Effector memory CD4-positive, alpha-beta T cell (primary cell): ENCODE results near the gene MRPL34.

ENCODE experiments used
- DNase-seq, 3 donors: peaks; one replicate each; pipeline ENCODE4 v3.0.0-alpha.2; 2020
- H3K27ac ChIP-seq: 2 replicates; pipeline ENCODE4 v1.7.0; 2013; ENCODE audit warnings: mild to moderate bottlenecking, low read length, moderate library complexity; ENCODE audit not compliant: insufficient read depth, poor library complexity, severe bottlenecking
- H3K27me3 ChIP-seq: replicated peaks from 2 replicates; pipeline ENCODE4 v1.7.0; 2013; ENCODE audit warnings: mild to moderate bottlenecking, low read length; ENCODE audit not compliant: insufficient read depth, control insufficient read depth, poor library complexity, severe bottlenecking
- H3K36me3 ChIP-seq: 2 replicates; pipeline ENCODE4 v1.7.0; 2013; ENCODE audit warnings: mild to moderate bottlenecking, low read length, moderate library complexity; ENCODE audit not compliant: control insufficient read depth, insufficient read depth
- H3K4me1 ChIP-seq: 2 replicates; pipeline ENCODE4 v1.7.0; 2013; ENCODE audit warnings: low read length, mild to moderate bottlenecking; ENCODE audit not compliant: control insufficient read depth, insufficient read depth, poor library complexity, severe bottlenecking
- H3K4me3 ChIP-seq: 2 replicates; pipeline ENCODE4 v1.7.0; 2013; ENCODE audit warnings: low read length, low read depth, mild to moderate bottlenecking; ENCODE audit not compliant: insufficient read depth, poor library complexity, severe bottlenecking
- H3K9me3 ChIP-seq: 2 replicates; pipeline ENCODE4 v1.7.0; 2013; ENCODE audit warnings: mild to moderate bottlenecking, low read length, moderate library complexity; ENCODE audit not compliant: control insufficient read depth

MRPL34 gene

DNA sequence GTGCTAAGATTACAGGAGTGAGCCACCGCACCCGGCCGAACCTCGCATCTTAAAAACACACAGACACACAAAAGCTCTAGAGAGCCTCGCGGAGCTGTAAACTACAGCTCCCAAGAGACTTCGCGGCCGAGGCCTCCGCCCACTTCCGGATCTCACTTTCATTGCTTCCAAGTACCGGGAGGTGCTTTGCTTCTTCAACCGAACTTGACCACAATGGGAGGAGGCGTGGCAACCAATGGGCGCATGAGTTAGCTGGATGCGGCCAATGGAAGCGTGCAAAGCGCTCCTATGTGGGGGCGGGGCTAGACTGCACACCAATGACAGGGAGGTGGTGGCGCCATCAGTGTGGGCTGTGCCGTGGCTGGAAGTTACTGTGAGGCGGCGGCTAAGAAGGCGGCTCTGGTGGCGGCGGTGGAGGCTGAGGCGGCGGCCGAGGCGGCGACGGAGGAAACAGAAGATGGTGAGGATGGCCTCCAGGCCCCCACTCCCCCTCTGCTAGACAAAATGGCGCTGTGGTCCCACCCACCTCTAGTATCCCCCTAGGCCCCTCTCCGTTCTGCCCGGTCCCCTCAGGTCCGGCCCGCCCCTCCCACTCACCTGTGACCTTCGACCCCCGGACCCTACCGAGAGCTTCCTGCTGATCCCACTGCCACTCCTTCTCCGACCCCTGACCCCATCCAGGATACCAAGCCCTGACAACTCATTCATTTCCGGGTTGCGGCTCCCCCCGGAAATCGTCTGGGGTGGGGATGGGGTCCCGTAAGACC is 3.7 kb downstream of the MRPL34 start, which contains the start of gene DDA1:
Gene DDA1 (plus strand): TSS at position 366 of the 767 bp plus-strand sequence. CDS start 92 bp downstream, at position 458.
- peak within 1 kb of the TSS; percentile 83 for H3K27ac ChIP-seq
- H3K4me3 ChIP-seq = peak within 1 kb of the TSS; percentile 76
- peaks cover 16% of the 10 kb centered on the region for H3K36me3 ChIP-seq
- H3K4me1 ChIP-seq = peaks cover 28% of the 10 kb centered on the region
- peak; percentile 99 to 100 (median 99) for DNase-seq
- H3K27me3 ChIP-seq = no peaks in the 10 kb centered on the region
- no peaks in the 10 kb centered on the region for H3K9me3 ChIP-seq

DNA sequence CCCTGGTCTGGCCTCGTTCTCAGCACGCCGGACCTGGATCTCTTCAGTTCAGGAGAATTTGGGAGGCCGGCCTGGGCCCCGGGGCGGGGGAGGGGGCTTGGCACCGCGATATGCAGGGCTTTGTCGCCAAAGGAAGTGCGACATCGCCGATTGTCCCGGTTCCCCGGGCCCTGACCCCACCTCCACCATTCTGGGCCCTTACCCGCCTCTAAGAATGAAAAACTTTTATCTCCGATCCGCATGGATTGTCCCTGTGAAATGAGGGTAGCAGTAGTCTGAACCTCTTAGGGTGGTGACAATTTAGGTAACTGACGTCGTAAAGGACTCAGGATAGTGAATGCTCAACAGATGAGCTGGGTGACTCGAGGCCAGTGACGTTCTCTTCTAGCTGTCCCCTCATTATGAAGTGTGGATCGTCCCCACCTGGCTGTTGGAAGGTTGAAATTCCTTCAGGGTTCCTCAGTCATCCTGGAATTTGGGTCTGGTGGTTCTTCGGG is 4.3 kb downstream of the MRPL34 start:
- Histone ChIP-seq H3K27me3 (no peaks in the 10 kb centered on the region), H3K9me3 (no peaks in the 10 kb centered on the region), H3K27ac (peak overlapping the region; percentile 83), H3K36me3 (peaks cover 21% of the 10 kb centered on the region), H3K4me1 (peaks cover 26% of the 10 kb centered on the region), H3K4me3 (peak overlapping the region; percentile 76)
- DNase-seq = peak in 1 of 3 donors; percentile 16

DNA sequence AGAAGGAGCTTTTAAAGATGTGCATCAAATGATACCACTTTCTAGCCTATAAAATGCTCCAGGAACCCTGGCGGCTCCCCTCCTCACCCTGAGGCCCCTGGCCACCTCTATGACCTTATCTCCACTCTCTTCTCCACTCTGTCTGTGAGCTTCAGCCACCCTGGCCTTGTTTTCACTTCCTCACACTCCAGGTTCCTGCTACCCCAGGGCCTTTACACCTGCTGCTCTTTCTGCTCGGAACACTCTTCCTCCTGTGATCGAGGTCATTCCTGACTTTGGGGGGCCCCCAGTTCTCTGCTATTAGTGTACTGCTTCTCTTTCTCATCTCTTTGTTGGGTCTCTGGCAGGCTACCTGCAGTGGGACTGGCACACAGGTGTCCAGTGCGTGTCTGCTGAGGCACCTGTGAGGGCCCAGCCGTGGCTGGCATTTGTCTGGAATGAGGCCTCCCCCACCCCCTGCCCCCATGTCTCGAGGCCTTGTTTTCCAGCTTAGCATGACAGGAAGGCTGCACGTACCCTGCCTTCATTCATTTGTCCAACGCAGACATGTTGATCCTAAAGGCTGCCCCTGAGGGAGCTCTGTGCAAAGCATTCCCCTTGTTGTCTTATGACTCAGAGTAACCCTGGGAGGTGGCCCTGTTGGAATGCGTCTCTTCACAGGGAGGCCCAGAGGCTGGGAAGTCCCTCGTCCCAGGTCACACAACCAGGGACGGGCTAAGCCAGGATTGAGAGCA is 6.0 kb downstream of the MRPL34 start:
- Histone ChIP-seq H3K27ac (no peak overlapping the region), H3K4me3 (no peak overlapping the region), H3K9me3 (no peaks in the 10 kb centered on the region), H3K27me3 (no peaks in the 10 kb centered on the region), H3K36me3 (peaks cover 29% of the 10 kb centered on the region), H3K4me1 (peaks cover 15% of the 10 kb centered on the region)
- no peak for DNase-seq

DNA sequence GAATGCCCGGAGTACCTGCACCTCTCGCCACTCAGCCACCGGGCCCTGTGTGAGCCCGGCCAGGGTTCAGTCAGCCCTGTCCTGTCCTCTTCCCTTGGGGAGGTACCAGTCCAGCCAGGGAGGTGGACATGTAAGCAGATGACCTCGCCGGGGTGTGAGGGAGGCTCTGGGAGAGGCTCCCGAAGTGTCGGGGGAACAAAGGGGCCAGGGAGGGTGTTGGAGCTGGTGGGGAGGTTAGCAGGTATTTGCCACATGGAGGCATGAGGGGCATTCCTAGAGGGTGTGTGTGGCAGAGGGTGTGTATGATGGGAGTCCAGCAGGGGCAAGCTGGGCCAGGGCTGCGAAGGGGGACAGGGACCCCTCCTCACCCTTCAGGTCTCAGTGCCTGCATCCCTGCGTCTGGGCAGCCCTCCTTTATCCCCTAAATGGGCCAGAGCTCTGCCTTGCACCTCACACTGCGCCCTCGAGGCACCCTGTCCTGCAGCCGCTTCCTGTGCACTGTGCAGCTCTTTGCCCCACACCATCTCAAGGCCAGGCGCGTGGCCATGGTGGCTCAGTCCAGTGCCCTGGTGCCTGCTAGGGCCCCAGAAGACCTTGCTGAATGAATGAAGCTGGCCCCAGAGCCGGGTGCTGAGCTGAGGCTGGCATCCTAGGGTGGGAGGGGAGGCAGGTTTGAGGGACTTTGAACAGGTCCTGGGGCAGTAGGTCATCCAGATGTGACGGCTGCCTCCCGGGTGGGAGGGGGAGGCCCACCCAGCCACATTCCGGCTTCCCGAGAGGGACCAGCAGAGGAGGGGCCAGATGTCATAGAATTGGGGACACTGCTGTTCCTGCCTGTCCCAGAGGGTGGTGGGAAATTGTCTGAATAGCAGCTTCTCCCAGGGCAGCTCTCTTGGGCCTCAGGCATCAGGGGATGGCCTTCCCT is 6.8 kb downstream of the MRPL34 start:
- H3K27ac ChIP-seq = no peak overlapping the region
- H3K27me3 ChIP-seq = no peaks in the 10 kb centered on the region
- no peak overlapping the region for H3K4me3 ChIP-seq
- peaks cover 12% of the 10 kb centered on the region for H3K4me1 ChIP-seq
- H3K36me3 ChIP-seq = peaks cover 29% of the 10 kb centered on the region
- H3K9me3 ChIP-seq = no peaks in the 10 kb centered on the region
- DNase-seq = no peak

DNA sequence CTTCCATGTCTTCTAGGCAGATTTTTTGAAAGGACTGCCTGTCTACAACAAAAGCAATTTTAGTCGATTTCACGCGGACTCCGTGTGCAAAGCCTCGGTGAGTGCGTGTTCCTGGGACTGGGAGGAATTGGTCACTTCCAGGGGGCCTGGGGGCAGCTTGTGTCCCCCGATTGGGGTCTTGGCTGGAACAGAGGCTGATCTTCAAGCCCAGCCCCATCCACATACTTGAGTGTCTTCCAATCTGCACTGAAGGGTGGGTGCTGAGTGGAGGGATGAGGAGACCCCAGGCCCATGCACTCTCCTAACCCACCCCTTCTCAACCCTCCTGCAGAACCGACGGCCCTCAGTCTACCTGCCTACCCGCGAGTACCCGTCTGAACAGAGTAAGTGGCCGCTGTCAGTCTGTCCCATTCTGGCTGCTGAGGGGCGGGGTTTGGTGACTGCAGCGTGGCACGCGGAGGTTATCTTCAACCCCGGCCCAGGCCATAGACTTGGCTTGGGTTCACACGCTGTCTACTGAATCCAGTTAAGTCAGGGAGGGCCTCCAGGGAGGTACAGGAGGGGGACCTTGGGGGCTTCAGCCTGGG is 8.4 kb downstream of the MRPL34 start:
- Histone ChIP-seq H3K27me3 (no peaks in the 10 kb centered on the region), H3K4me3 (no peak overlapping the region), H3K36me3 (peaks cover 34% of the 10 kb centered on the region), H3K27ac (no peak overlapping the region), H3K9me3 (no peaks in the 10 kb centered on the region), H3K4me1 (peaks cover 12% of the 10 kb centered on the region)
- no peak for DNase-seq

DNA sequence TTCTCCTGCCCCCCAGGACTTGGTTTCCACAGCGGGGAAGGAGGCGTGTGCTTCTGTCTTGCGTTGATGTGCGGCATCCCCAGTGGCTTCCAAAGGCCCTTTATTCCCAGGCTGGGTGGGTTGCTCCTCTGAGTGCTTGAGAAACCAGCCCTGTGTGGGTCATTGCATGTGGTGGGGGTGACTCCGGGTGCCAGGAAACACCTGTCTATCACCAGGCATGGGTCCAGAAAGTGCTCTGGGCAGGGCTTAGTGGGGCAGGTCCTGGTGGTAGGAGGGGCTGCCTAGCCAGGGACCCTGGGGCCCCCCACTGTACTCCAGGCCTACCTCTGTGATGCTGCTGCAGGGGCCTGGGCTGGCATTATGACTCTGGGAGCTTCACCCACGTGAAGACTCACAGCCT is 13.3 kb downstream of the MRPL34 start:
- Histone ChIP-seq H3K4me1 (peaks cover 3% of the 10 kb centered on the region), H3K27ac (no peak overlapping the region), H3K27me3 (no peaks in the 10 kb centered on the region), H3K36me3 (peaks cover 42% of the 10 kb centered on the region), H3K4me3 (no peak overlapping the region), H3K9me3 (no peaks in the 10 kb centered on the region)
- DNase-seq = no peak

DNA sequence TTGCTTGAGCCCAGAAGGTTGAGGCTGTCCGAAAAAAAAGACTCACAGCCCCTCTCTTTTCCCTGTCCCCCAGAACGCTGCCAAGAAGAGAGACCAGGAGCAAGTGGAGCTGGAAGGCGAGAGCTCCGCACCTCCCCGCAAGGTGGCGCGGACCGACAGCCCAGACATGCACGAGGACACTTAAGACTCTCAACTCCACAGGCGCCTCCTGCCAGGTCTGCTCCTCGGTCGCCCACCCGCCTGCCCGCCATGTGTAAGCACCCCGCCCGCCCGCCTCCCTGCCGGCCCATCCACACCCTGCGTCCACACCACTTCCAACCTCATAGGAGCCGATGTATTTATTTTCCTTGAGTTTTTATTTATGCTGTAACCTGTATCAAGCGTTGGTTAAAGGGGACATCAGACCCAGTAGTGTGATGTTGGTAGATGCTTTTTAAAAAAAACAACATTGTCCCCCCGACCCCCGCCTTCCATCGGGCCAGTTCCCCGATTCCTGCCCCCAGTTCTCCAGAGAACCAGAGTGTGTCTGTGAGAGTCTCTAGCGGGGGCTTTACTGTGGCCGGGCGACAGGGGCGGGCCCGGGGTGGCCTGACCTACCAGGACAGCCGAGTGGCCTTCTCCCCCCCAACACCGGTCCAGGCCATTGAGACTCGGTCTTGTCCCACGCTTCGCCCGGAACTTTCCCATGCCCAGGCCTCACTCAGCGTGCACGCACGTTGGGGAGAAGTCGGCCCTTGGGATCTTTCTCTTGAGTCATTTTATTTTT is 14.0 kb downstream of the MRPL34 start:
- H3K27ac ChIP-seq = no peak overlapping the region
- H3K9me3 ChIP-seq = no peaks in the 10 kb centered on the region
- peaks cover 3% of the 10 kb centered on the region for H3K4me1 ChIP-seq
- H3K4me3 ChIP-seq = no peak overlapping the region
- DNase-seq = no peak
- H3K27me3 ChIP-seq = no peaks in the 10 kb centered on the region
- H3K36me3 ChIP-seq = peaks cover 35% of the 10 kb centered on the region

DNA sequence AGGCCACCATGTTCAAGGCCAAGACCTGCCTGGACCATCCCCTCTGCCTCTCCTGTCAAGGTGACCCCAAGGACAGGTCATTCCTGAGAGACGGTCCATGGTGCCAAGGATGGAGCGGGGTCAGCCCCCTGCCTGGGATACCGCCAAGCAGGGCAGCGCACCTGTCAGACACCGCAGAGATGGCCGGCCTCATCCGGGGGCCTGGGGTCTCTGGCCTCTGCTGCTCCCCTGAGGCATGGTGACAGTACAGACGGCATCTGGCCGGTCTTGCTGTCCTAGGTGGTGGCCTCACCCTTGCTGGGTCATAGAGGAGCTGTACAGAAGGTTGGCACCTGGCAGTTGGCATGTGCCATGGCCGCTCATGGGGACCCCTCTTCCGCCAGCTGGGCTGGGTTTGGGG is 14.8 kb downstream of the MRPL34 start:
- Histone ChIP-seq H3K4me3 (no peak overlapping the region), H3K4me1 (peaks cover 3% of the 10 kb centered on the region), H3K27me3 (no peaks in the 10 kb centered on the region), H3K36me3 (peaks cover 31% of the 10 kb centered on the region), H3K9me3 (no peaks in the 10 kb centered on the region), H3K27ac (no peak overlapping the region)
- DNase-seq = no peak
